K562 (cell line): Measurements from ENCODE around the gene PRR36. TPM values are rescaled to one million over a fixed set of nuclear protein-coding genes. Genes with fewer than 3 reads are reported as not detected.

ENCODE experiments used
- CHD4 ChIP-seq: fragments of 200-600 bp; sonication (generic); IDR thresholded peaks from 3 replicates; pipeline ENCODE4 v1.6.1; 2012; ENCODE audit warnings: low read depth, mild to moderate bottlenecking, mixed read lengths, low read length, inconsistent platforms; ENCODE audit not compliant: insufficient read depth, insufficient replicate concordance, poor library complexity, severe bottlenecking
- MIER1 ChIP-seq: fragments of 450-650 bp; IDR thresholded peaks from 2 replicates; pipeline ENCODE4 v1.6.1; 2016; ENCODE audit warnings: antibody characterized with exemption, mild to moderate bottlenecking, low read depth
- ZBTB5 ChIP-seq: fragments of 450-650 bp; IDR thresholded peaks from 2 replicates; pipeline ENCODE4 v1.6.1; 2017; ENCODE audit warnings: antibody characterized with exemption
- ZNF12 ChIP-seq: sonication (generic); formaldehyde crosslinking; IDR thresholded peaks from 2 replicates; pipeline ENCODE4 v1.4.0; 2020; ENCODE audit warnings: mild to moderate bottlenecking, missing genetic modification reagents
- polyA plus RNA-seq, 8 experiments: library from polyadenylated mRNA; depleted of rRNA in 4 of 8; stranded (reverse) in 5 of 8; unstranded in 3 of 8; fragments of >200 nt; fragmentation: Nextera tagmentation in 2 of 8; fragmentation: Illumina TruSeq in 1 of 8; extraction: Ambion mirVana in 2 of 8; extraction: Trizol in 1 of 8; gene quantifications; 2 replicates each; pipeline versions ENCODE4 v1.2.1 to v1.2.3, GENCODE V29; 2011 to 2014; ENCODE audit warnings: inconsistent platforms in 1 of 8, missing spikeins in 1 of 8
- total RNA-seq, 7 experiments: library from RNA; depleted of rRNA in 6 of 7; stranded (reverse); fragments of >200 nt in 6 of 7; fragmentation: Illumina TruSeq in 2 of 7; extraction: Trizol in 2 of 7; gene quantifications; 2 replicates each; pipeline versions ENCODE4 v1.2.1 to v1.2.3, GENCODE V29; 2011 to 2021; ENCODE audit warnings: low replicate concordance in 1 of 7
- TF ChIP-seq, protein P1 (sequence below), 2 experiments: fragments of 450-650 bp in 1 of 2; sonication (generic) in 1 of 2; formaldehyde crosslinking in 1 of 2; IDR thresholded peaks; 2 replicates each; pipeline versions ENCODE4 v1.7.1 to v1.9.0; 2016 to 2022; ENCODE audit warnings: inconsistent platforms in 1 of 2, mild to moderate bottlenecking in 1 of 2, missing genetic modification reagents in 1 of 2

The PRR36 gene
- total and polyA plus RNA-seq, 9 of the 15 experiments (the other 6 are each of a cell fraction or from before 2014, with no cell fraction given) = 0.05 to 0.42 (median 0.06) TPM; not detected in 6

- TF ChIP-seq ZBTB5 = no peak
- TF ChIP-seq MIER1 = 0 out of 2 replicates have a peak, but pooled peaks have one; percentile 63
- 0 out of 2 replicates have a peak, but pooled peaks have one; percentile 14 for TF ChIP-seq ZNF12 (CRISPR knock-in tag)
- TF ChIP-seq CHD4 = no peak
- TF ChIP-seq, protein P1, sequence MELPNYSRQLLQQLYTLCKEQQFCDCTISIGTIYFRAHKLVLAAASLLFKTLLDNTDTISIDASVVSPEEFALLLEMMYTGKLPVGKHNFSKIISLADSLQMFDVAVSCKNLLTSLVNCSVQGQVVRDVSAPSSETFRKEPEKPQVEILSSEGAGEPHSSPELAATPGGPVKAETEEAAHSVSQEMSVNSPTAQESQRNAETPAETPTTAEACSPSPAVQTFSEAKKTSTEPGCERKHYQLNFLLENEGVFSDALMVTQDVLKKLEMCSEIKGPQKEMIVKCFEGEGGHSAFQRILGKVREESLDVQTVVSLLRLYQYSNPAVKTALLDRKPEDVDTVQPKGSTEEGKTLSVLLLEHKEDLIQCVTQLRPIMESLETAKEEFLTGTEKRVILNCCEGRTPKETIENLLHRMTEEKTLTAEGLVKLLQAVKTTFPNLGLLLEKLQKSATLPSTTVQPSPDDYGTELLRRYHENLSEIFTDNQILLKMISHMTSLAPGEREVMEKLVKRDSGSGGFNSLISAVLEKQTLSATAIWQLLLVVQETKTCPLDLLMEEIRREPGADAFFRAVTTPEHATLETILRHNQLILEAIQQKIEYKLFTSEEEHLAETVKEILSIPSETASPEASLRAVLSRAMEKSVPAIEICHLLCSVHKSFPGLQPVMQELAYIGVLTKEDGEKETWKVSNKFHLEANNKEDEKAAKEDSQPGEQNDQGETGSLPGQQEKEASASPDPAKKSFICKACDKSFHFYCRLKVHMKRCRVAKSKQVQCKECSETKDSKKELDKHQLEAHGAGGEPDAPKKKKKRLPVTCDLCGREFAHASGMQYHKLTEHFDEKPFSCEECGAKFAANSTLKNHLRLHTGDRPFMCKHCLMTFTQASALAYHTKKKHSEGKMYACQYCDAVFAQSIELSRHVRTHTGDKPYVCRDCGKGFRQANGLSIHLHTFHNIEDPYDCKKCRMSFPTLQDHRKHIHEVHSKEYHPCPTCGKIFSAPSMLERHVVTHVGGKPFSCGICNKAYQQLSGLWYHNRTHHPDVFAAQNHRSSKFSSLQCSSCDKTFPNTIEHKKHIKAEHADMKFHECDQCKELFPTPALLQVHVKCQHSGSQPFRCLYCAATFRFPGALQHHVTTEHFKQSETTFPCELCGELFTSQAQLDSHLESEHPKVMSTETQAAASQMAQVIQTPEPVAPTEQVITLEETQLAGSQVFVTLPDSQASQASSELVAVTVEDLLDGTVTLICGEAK (IDR thresholded peaks at IDR 0.05) = 0 out of 2 replicates have a peak, but pooled peaks have one; percentile 39
- TF ChIP-seq, protein P1 (CRISPR knock-in tag; IDR thresholded peaks at IDR 0.05) = no peak
Observed at GRCh38 chr19:7919610-7920518, 45.7 kb upstream of the PRR36 start, which contains the start of gene SNAPC2 (continued).
